HEK293 (cell line): ENCODE measurements around the gene ANKRD44.
A peak's percentile ranks its signal among the peaks of the same experiment; 100 is the strongest.

ENCODE experiments used
- CTCF ChIA-PET: fragments of 350-600 bp; formaldehyde crosslinking; extraction: SDS; loops from one replicate; lab custom pipeline; 2021; ENCODE audit warnings: antibody characterized with exemption; lab: Yijun Ruan, JAX
- POLR2A ChIA-PET: fragments of 300-600 bp; formaldehyde crosslinking; extraction: SDS; loops from one replicate; lab custom pipeline; 2020; ENCODE audit warnings: antibody characterized with exemption, inconsistent platforms; lab: Yijun Ruan, JAX
- H3K27ac ChIP-seq: fragments of 200-500 bp; sonication (Bioruptor generic); 2 replicates; pipeline ENCODE4 v1.5.1; 2014; ENCODE audit warnings: low read depth, low read length, control low read depth, inconsistent platforms; ENCODE audit errors: extremely low read depth
- H3K36me3 ChIP-seq, 2 experiments: fragments of 200-500 bp in 1 of 2; sonication (Bioruptor generic) in 1 of 2; 1 replicate in 1 of 2; 2 replicates in 1 of 2; pipeline ENCODE4 v1.5.1; 2014 to 2017; ENCODE audit warnings: inconsistent platforms in 2 of 2, low read length in 2 of 2; ENCODE audit not compliant: control insufficient read depth in 2 of 2, insufficient read depth in 1 of 2
- H3K4me1 ChIP-seq: fragments of 200-500 bp; sonication (Bioruptor generic); 2 replicates; pipeline ENCODE4 v1.5.1; 2014; ENCODE audit warnings: mild to moderate bottlenecking, low read length, inconsistent platforms; ENCODE audit not compliant: control insufficient read depth, insufficient read depth
- H3K4me3 ChIP-seq: 2 replicates; pipeline ENCODE4 v1.5.1; 2011; ENCODE audit warnings: low read depth, mild to moderate bottlenecking, control low read depth, low read length, moderate library complexity
- H3K9me3 ChIP-seq: fragments of 200-500 bp; sonication (Bioruptor generic); 2 replicates; pipeline ENCODE4 v1.5.1; 2014; ENCODE audit warnings: low read depth, low read length, inconsistent platforms; ENCODE audit not compliant: control insufficient read depth, insufficient read depth
- FEZF1 ChIP-seq: fragments of 450-650 bp; formaldehyde crosslinking; IDR thresholded peaks from 2 replicates; pipeline ENCODE4 v1.5.1; 2016; ENCODE audit warnings: missing biosample characterization, missing genetic modification characterization
- SETDB1 ChIP-seq: IDR thresholded peaks from one replicate; pipeline ENCODE4 v1.6.1; 2017; ENCODE audit warnings: mild to moderate bottlenecking, low read length, moderate library complexity, mixed read lengths; ENCODE audit not compliant: insufficient read length
- ZBTB44 ChIP-seq: fragments of 450-650 bp; IDR thresholded peaks from 2 replicates; pipeline ENCODE4 v1.5.1; 2018; ENCODE audit warnings: missing biosample characterization, mild to moderate bottlenecking, missing genetic modification characterization
- ZFP3 ChIP-seq: fragments of 450-650 bp; formaldehyde crosslinking; IDR thresholded peaks from 2 replicates; pipeline ENCODE4 v1.5.1; 2016; ENCODE audit warnings: low read depth, missing biosample characterization, missing genetic modification characterization
- ZNF146 ChIP-seq: fragments of 450-650 bp; formaldehyde crosslinking; IDR thresholded peaks from 2 replicates; pipeline ENCODE4 v1.5.1; 2016; ENCODE audit warnings: missing biosample characterization, missing genetic modification characterization
- ZNF169 ChIP-seq: fragments of 450-650 bp; formaldehyde crosslinking; IDR thresholded peaks from 2 replicates; pipeline ENCODE4 v1.5.1; 2016; ENCODE audit warnings: missing biosample characterization, missing genetic modification characterization
- ZNF214 ChIP-seq: fragments of 450-650 bp; formaldehyde crosslinking; IDR thresholded peaks from 2 replicates; pipeline ENCODE4 v1.5.1; 2017; ENCODE audit warnings: missing biosample characterization, mild to moderate bottlenecking, missing genetic modification characterization, borderline replicate concordance
- ZNF501 ChIP-seq: fragments of 450-650 bp; formaldehyde crosslinking; IDR thresholded peaks from 2 replicates; pipeline ENCODE4 v1.5.1; 2016; ENCODE audit warnings: missing biosample characterization, missing genetic modification characterization
- ZNF529 ChIP-seq: fragments of 450-650 bp; formaldehyde crosslinking; IDR thresholded peaks from 2 replicates; pipeline ENCODE4 v1.5.1; 2017; ENCODE audit warnings: missing genetic modification characterization, missing biosample characterization; ENCODE audit not compliant: insufficient replicate concordance
- ZNF610 ChIP-seq: fragments of 450-650 bp; formaldehyde crosslinking; IDR thresholded peaks from 2 replicates; pipeline ENCODE4 v1.5.1; 2016; ENCODE audit warnings: missing biosample characterization, missing genetic modification characterization, borderline replicate concordance
- ZNF629 ChIP-seq: fragments of 450-650 bp; formaldehyde crosslinking; IDR thresholded peaks from 2 replicates; pipeline ENCODE4 v1.5.1; 2017; ENCODE audit warnings: missing biosample characterization, missing genetic modification characterization
- ZNF701 ChIP-seq: fragments of 450-650 bp; formaldehyde crosslinking; IDR thresholded peaks from 2 replicates; pipeline ENCODE4 v1.5.1; 2016; ENCODE audit warnings: missing biosample characterization, missing genetic modification characterization
- ZNF704 ChIP-seq: fragments of 450-650 bp; formaldehyde crosslinking; IDR thresholded peaks from 2 replicates; pipeline ENCODE4 v1.5.1; 2016; ENCODE audit warnings: missing biosample characterization, missing genetic modification characterization
- ZNF747 ChIP-seq: fragments of 450-650 bp; formaldehyde crosslinking; IDR thresholded peaks from 2 replicates; pipeline ENCODE4 v1.5.1; 2016; ENCODE audit warnings: missing biosample characterization, missing genetic modification characterization
- ZNF830 ChIP-seq: fragments of 450-650 bp; IDR thresholded peaks from 2 replicates; pipeline ENCODE4 v1.5.0; 2018; ENCODE audit warnings: missing biosample characterization, missing genetic modification characterization, low read depth, mild to moderate bottlenecking, moderate library complexity
- TF ChIP-seq, protein P1 (sequence below): fragments of 450-650 bp; formaldehyde crosslinking; IDR thresholded peaks from 2 replicates; pipeline ENCODE4 v1.5.1; 2016; ENCODE audit warnings: missing biosample characterization, missing genetic modification characterization
- TF ChIP-seq, protein P2 (sequence below): fragments of 450-650 bp; formaldehyde crosslinking; IDR thresholded peaks from 2 replicates; pipeline ENCODE4 v1.5.1; 2017; ENCODE audit warnings: missing biosample characterization, missing genetic modification characterization

The ANKRD44 gene

GRCh38 chr2:196987649-196988364 lies 322.8 kb downstream of the ANKRD44 start (continued):
- TF ChIP-seq FEZF1 (peak; percentile 43), ZNF214 (tag by site-specific recombination) (no peak), ZNF830 (tag by site-specific recombination) (no peak), ZNF529 (tag by site-specific recombination) (no peak), ZNF701 (no peak), ZNF501 (tag by site-specific recombination) (0 out of 2 replicates have a peak, but pooled peaks have one; percentile 34), ZBTB44 (tag by site-specific recombination) (no peak), ZNF146 (no peak), ZNF629 (tag by site-specific recombination) (peak; percentile 87), ZNF704 (tag by site-specific recombination) (no peak)
- TF ChIP-seq, protein P1, sequence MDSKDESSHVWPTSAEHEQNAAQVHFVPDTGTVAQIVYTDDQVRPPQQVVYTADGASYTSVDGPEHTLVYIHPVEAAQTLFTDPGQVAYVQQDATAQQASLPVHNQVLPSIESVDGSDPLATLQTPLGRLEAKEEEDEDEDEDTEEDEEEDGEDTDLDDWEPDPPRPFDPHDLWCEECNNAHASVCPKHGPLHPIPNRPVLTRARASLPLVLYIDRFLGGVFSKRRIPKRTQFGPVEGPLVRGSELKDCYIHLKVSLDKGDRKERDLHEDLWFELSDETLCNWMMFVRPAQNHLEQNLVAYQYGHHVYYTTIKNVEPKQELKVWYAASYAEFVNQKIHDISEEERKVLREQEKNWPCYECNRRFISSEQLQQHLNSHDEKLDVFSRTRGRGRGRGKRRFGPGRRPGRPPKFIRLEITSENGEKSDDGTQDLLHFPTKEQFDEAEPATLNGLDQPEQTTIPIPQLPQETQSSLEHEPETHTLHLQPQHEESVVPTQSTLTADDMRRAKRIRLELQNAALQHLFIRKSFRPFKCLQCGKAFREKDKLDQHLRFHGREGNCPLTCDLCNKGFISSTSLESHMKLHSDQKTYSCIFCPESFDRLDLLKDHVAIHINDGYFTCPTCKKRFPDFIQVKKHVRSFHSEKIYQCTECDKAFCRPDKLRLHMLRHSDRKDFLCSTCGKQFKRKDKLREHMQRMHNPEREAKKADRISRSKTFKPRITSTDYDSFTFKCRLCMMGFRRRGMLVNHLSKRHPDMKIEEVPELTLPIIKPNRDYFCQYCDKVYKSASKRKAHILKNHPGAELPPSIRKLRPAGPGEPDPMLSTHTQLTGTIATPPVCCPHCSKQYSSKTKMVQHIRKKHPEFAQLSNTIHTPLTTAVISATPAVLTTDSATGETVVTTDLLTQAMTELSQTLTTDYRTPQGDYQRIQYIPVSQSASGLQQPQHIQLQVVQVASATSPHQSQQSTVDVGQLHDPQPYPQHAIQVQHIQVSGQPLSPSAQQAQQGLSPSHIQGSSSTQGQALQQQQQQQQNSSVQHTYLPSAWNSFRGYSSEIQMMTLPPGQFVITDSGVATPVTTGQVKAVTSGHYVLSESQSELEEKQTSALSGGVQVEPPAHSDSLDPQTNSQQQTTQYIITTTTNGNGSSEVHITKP (tag by site-specific recombination) = peak; percentile 49; the same call in 1 of the 2 replicates

GRCh38 chr2:196987298-196987648 lies 323.3 kb downstream of the ANKRD44 start:
- H3K27ac ChIP-seq = 0 out of 2 replicates have a peak overlapping the region, but pooled peaks have one; percentile 55
- H3K4me3 ChIP-seq = no peak overlapping the region
- TF ChIP-seq ZNF610 = no peak
- TF ChIP-seq, protein P2, sequence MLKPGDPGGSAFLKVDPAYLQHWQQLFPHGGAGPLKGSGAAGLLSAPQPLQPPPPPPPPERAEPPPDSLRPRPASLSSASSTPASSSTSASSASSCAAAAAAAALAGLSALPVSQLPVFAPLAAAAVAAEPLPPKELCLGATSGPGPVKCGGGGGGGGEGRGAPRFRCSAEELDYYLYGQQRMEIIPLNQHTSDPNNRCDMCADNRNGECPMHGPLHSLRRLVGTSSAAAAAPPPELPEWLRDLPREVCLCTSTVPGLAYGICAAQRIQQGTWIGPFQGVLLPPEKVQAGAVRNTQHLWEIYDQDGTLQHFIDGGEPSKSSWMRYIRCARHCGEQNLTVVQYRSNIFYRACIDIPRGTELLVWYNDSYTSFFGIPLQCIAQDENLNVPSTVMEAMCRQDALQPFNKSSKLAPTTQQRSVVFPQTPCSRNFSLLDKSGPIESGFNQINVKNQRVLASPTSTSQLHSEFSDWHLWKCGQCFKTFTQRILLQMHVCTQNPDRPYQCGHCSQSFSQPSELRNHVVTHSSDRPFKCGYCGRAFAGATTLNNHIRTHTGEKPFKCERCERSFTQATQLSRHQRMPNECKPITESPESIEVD = peak; percentile 73; the same call in 1 of the 2 replicates
- no peak for TF ChIP-seq ZNF169 (tag by site-specific recombination)
- no peak for TF ChIP-seq SETDB1
- no peak for TF ChIP-seq ZFP3 (tag by site-specific recombination)
- TF ChIP-seq ZNF747 (tag by site-specific recombination) = no peak
- TF ChIP-seq, all 188 proteins: peak for 1
- H3K4me1 ChIP-seq = peaks cover 20% of the 10 kb centered on the region
- H3K9me3 ChIP-seq = no peaks in the 10 kb centered on the region
- ChIA-PET POLR2A (no interaction called here), CTCF (interaction anchor here (0.6 to 1.7 kb wide), 2 partner anchors 24 to 826 kb away, joined by 3 to 6 read pairs; no protein-coding TSS in a partner anchor)
- H3K36me3 ChIP-seq = no peaks in the 10 kb centered on the region
